GM18517 (cell line): ENCODE results near the gene ITGB1.
A peak's percentile ranks its signal among the peaks of the same experiment; 100 is the strongest.
"Not testable (repeated sequence)": the region's sequence is repeated elsewhere in the genome, so short reads cannot be mapped to it uniquely, and the experiment has no call there.

Experiments used
- ATAC-seq: cut with Tn5 transposase; IDR thresholded peaks from one replicate; pipeline ENCODE4 v1.9.1; 2021; ENCODE audit warnings: mild to moderate bottlenecking, moderate library complexity; ENCODE audit not compliant: unreplicated experiment

ITGB1 gene

DNA sequence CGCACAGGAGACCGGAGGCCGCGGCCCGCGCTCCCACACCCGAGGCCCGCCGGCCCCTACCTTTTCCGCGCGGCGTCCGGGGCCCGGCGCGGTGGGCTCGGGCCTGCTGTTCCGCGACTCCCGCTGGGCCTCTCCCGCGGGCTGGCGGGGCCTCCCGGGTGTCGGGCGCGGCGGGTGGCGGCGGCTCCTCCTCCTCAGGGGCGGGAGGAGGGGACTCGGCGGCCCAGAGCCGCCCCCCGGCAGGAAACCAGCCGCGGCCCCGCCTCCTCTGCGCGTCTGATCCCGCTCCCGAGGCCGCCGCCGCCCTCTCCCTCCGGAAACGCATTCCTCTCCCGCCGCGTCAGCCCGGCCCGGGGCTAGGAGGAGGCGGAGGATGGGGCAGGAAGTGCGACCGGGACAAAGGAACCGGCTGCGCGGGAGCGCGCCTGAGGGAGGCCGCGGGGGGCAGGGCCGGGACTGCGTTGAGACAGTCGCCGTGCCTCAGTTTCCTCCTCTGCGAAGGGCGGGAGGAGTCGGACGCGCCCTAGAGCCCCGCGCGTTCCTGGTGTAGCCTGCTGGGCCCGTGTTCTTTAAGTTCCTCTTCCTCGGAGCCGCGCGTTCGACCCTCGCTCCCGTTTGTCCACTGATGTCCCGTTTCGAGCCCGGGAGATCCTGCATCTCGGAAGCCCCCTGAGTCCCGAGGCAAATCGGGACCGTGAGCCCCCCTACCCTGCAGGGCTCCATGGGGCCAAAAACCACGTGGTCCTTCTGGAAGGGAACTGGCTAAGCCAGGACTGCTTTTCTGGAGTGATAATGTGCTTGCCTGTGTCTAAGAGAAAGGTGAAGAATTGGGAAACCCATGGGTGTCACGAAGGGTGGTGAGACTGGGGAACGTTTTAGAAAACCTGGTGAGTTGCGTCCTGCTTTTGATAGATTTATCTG is at the start of gene ITGB1:
TSS of gene ITGB1 (minus strand) at position 146 of the 921 bp plus-strand sequence. CDS start 22,672 bp downstream, outside the sequence.
- peak; percentile 46 for ATAC-seq

DNA sequence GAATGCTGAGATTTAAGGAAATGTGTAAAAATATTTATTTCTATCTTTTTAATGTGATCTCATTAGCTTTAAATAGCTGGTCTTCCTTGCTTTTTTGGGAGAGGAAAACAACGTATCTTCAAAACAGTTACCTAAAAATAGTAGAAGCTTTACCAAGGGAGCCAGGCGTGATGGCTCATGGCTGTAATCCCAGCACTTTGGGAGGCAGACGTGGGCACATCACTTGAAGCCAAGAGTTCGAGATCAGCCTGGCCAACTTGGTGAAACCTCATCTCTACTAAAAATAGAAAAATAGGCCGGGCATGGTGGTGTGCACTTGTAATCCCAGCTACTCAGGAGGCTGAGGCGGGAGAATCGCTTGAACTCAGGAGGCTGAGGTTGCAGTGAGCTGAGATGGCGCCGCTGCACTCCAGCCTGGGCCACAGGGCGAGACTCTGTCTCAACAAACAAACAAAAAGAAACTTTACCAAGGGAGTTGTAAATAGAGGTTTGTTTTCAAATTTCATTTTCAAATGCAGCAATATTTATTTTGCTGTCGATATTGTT is 48.4 kb upstream of the ITGB1 start:
- no peak for ATAC-seq

- ATAC-seq: no peak
Measured at GRCh38 chr10:33005322-33006301, 47.6 kb upstream of the ITGB1 start.

- ATAC-seq: no peak
Measured at GRCh38 chr10:33001908-33002492, 44.0 kb upstream of the ITGB1 start.

GRCh38 chr10:32998060-32998581 is 40.1 kb upstream of the ITGB1 start:
- ATAC-seq: not testable (repeated sequence)

DNA sequence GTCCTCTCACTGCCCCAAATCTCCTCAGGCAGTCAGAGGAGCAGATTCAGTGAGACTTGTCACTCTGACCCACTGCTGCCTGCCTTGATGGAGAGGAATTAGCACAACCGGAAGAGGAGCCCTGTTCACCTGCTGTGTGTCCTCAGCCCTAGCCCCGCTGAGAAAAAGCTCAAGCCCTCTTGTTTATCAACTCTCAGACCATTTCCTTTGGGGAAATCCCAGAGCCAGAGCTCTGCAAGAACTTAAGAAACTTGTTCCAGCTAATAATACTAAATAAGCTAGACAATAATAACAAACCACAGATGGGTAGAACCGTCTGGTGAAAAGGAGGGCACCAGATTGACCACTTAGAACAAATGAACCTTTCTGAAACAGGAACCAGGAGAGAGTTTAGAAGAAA is 37.7 kb upstream of the ITGB1 start:
- peak; percentile 89 for ATAC-seq

GRCh38 chr10:32995066-32995622 is 37.1 kb upstream of the ITGB1 start:
- ATAC-seq: no peak

GRCh38 chr10:32994632-32995031 is 36.6 kb upstream of the ITGB1 start:
- ATAC-seq: not testable (repeated sequence)

GRCh38 chr10:32992310-32992709 is 34.3 kb upstream of the ITGB1 start:
- not testable (repeated sequence) for ATAC-seq

DNA sequence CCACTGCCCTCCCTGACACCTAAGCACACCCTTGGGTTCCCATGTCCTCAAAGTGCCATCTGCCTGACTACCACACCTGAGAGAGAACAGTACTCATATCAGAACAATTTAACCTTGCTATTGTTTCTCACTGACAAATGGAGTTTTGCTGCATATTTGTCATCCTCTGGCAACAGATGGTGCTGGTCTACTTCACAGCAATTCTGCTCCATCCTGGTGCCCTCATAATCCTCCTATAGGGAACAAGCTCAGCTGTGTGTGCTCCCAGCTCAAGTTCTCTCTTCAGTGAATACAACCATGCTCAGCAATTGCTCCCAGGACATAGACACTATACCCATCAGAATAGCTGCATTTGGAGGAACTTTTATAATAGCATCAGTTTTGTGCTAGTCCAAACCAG is 32.8 kb upstream of the ITGB1 start:
- no peak for ATAC-seq

DNA sequence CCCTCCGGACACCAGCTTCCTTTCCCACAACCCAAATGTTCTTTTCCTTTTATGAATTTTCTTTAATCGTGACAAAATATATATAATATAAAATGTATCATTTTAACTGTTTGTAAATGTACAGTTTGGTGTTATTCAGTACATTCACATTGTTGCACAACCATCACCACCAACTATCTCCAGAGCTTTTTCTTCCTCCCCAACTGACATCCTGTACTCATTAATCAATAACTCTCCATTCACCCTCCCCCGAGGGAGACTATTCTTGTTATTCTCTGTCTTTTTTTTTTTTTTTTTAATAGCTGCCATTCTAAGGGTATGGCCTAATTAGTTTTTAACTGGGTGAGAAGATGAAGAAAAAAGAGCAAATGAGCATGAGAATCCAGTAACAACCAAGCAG is 30.6 kb upstream of the ITGB1 start:
- ATAC-seq: no peak

- ATAC-seq: no peak
Measured at GRCh38 chr10:32987172-32987571, 29.1 kb upstream of the ITGB1 start.

GRCh38 chr10:32985775-32986350 is 27.8 kb upstream of the ITGB1 start:
- no peak for ATAC-seq

GRCh38 chr10:32985341-32985764 is 27.3 kb upstream of the ITGB1 start:
- ATAC-seq: no peak

DNA sequence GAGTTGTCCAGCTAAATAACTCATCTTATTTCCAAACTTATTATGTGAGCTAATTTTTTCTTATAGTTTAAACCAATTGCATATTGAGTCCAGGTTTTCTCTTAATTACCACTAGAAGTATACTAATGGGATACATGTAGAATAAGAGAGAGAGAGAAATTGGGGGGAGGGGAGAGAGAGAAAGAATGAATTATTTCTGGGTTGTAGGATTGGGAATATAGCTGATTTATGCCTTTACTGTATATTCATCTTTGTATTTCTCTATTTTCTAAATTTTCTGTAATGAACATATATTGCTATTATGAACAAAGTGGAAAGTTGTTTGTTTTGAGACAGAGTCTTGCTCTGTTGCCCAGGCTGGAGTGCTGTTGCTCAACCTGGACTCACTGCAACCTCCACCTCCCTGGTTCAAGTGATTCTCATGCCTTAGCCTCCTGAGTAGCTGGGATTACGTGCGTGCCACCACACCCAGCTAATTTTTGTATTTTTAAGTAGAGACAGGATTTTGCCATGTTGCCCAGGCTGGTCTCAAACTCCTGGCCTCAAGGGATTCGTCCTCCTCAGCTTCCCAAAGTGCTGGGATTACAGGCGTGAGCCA is 26.1 kb upstream of the ITGB1 start:
- ATAC-seq: no peak

DNA sequence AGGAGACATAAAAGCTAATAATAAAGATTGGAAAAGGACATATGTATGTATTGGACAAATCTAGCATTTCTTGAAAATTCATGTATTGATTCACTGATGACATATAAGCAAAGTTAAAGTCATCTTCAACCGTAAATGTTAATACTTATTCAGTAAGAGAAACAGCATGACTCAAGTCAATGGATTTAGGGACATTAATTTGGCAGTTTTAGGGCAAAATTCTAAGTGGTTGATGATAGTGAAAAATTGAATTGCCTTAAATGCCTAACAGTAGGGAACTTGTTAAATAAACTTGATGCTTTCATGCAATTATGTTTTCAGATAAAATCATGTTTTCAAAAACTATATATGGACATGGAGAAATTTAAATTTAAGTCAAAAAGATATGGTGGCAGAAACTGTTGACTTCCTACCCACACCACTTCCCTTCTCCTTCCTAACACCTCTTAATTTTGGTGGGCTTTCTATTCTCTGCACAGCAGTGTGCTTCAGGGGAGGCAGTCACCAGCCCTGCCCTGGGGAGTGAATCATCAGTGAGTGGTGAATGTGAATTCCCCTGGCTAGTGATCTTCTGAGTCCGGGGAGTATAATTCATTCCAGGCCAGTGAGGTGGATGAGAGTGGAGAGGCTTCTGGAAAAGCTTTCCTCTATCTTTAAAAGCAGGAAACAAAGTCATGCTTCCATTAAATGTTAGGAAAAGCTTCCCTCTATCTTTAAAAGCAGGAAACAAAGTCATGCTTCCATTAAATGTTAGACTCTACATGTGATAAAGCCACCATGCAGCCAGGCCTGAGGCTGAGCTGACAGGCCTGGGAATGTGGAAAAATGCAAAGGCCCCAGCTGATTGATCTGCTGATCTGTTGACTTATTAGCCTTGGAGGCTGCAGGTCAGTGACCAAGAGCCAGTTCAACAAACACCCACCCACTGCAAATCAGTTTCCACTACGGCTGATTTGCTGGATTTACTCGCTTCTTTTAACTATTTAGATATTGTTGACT is 25.2 kb upstream of the ITGB1 start:
- no peak for ATAC-seq

- ATAC-seq: no peak
Measured at GRCh38 chr10:32982293-32982709, 24.3 kb upstream of the ITGB1 start.

GRCh38 chr10:32981760-32982159 is 23.7 kb upstream of the ITGB1 start:
- ATAC-seq: no peak
